GM12872 (cell line): ENCODE results near the gene DRAM1.

Source experiments
- TF ChIP-seq, protein P1 (sequence below): IDR thresholded peaks from 3 replicates; pipeline ENCODE4 v1.5.1; 2011; ENCODE audit warnings: low read depth, mild to moderate bottlenecking, low read length, moderate library complexity; ENCODE audit not compliant: insufficient read depth

Gene DRAM1, protein sequence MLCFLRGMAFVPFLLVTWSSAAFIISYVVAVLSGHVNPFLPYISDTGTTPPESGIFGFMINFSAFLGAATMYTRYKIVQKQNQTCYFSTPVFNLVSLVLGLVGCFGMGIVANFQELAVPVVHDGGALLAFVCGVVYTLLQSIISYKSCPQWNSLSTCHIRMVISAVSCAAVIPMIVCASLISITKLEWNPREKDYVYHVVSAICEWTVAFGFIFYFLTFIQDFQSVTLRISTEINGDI

DNA sequence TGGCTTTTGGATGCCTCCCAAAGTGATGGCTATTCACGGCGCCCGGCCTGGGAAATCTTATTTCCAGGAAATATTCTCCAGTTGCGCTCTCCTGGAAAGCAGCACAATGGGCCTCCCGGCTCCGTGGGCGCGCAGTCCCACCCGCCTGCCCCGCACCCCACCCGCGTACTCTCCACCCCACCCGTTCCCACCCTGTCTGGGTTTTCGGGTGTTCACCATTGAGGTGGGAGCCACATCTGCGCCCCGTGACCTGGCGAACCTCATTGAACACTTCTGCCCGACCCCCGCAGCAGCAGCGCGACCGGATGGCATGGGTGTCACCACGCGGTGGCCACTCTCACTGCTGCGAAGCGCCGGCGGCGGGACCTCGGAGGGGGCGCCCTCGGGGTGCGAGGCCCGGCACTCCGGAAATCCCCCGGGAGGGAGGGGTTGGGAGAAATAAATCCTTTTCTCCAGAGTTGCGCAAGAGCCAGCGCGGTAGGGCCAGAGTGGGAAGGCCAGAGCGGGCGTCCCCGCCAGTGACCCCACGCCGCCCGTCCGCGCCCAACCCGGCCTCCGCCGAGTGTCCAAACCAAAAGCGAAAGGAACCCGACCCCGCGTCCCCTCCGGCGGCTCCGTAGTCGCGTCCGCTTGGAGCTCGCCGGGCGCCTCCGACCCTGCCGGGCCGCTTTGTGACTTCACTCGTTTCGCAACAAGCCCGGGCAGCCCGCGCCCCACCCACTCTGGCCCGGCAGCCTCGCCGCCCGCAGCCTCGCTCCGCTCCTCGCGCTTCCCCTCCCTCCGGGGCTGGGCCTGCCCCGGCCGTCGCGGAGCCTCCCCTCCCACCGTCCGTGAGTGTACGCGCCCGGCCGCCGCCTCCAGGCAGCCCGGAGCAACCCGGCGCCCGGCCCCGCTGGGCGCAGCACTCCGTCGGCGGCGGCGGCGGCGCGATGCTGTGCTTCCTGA, at the start of gene DRAM1:
DRAM1 (plus strand) TSS at position 720 of the 945 bp plus-strand sequence; CDS start at position 930, 210 bp downstream.
- TF ChIP-seq, protein P1, sequence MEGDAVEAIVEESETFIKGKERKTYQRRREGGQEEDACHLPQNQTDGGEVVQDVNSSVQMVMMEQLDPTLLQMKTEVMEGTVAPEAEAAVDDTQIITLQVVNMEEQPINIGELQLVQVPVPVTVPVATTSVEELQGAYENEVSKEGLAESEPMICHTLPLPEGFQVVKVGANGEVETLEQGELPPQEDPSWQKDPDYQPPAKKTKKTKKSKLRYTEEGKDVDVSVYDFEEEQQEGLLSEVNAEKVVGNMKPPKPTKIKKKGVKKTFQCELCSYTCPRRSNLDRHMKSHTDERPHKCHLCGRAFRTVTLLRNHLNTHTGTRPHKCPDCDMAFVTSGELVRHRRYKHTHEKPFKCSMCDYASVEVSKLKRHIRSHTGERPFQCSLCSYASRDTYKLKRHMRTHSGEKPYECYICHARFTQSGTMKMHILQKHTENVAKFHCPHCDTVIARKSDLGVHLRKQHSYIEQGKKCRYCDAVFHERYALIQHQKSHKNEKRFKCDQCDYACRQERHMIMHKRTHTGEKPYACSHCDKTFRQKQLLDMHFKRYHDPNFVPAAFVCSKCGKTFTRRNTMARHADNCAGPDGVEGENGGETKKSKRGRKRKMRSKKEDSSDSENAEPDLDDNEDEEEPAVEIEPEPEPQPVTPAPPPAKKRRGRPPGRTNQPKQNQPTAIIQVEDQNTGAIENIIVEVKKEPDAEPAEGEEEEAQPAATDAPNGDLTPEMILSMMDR: peak; percentile 35; the same call in 1 of the 3 replicates

DNA sequence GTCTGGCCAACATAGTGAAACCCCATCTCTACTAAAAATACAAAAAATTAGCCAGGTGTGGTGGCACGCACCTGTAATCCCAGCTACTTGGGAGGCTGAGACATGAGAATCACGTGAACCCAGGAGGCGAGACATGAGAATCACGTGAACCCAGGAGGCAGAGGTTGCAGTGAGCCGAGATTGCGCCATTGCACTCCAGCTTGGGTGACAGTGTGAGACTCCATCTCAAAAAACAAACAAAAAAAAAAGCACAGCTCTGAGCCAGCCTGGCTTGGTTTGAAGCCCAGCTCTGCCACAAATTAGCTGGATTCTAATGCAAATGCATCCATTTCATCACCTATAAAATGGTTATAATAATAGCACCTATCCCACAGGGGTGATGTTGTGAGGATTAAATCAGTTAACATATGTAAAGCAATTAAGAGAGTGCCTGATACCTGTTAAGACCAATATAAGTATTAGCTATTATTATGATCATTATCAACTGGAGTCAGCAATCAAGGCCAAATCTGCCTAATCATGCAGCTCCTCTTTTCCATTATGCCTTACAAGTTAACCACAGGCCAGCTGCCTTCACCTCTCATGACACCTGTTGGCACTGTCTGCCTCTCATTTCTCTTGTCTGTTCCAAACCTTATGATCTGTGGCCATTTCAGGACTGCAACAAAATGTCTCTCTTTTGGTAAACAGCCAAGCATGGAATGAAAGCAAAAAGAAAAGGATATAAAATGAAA, 48.8 kb upstream of the DRAM1 start:
- TF ChIP-seq, protein P1: no peak

DNA sequence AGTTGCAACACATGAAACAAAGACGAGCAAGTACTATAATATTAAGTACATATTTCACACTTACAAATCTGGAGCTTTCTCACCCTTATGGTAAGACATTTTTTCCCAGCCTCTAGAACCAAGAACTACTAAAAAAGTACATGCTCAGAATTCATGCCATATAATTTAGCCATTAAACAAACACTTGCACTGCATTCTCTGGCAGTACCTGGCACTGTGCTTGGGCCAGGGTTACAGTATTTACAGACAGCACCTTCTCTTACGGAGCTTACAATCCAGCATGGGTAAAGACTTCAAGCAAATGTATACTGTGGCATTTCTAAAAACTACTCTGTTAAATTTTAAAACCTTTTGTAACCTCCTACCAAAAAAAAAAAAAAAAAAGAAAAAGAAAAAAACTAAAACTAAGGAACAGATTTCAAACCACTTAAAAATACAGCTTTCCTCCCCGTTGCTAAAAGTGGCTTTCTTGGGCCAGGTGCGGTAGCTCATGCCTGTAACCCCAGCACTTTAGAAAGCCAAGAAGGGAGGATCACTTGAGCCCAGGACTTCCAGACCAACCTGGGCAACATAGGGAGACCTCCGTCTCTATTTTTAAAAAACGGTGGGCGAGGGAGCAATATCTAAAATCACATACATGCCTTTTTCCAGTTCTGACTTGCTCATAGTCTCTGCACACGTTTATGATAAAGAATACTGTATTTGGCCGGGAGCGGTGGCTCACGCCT, 47.6 kb upstream of the DRAM1 start:
- TF ChIP-seq, protein P1: no peak

DNA sequence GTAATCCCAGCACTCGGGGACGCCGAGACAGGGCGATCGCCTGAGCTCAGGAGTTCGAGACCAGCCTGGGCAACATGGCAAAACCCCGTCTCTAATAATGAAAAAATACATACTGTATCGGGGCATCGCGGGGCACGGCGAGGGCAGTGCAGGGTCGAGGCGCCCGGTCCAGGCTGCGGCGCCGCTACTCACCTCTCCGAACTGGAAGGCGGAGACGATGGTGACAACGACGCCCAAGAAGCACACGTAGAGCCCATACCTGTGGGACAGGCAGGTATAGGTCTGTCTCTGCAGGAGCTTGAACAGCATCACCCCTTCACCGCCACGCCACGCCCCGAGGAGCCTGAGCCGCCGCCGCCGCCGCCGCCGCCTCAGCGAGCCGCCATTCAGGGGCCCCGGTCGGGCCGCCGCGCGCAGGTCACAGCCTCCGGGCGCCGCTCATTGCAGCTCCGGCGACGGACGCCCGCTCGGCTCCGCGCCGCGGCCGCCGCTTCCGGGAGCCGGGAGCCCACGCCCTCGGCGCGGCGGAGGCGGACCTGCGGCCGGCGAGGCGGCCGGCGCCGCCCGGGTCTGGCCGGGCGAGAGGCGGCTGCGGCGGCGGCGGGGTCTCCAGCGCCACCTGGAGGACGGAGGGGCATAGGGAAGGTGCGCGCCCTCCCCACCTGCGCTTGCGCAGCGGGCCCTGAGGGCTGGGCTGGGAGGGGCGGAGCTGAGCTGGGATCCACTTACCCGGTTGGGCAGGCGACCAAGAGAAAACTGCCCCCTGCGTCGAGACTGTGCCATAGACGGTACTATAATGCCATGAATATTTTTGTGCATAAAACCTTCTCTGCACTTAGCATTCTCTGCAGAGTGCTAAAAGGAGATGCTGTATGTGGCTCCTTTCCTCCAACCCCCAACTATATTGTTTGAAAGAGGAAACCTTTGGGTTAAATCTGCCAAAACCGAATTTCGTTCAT, 46.7 kb upstream of the DRAM1 start, which contains the start of gene GNPTAB:
GNPTAB (minus strand) TSS at position 593 of the 959 bp plus-strand sequence; CDS start at position 309, 284 bp downstream.
- TF ChIP-seq, protein P1: peak; percentile 64

DNA sequence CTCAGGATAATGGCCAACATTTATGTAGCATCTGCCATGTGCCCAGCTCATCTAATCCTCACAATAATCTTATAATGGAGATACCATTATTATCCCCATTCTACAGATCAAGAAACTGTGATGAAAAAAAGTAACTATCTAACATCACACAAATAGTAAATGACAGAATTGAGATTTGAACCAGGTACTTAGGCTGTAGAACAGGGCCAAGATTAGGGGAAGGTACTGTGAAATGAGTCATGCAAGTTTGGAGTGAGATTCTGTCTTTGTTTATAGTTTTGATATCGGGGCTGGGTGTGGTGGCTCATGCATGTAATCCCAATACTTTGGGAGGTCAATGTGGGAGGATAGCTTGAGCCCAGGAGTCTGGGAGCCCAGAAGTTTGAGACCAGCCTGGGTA, 45.4 kb upstream of the DRAM1 start:
- TF ChIP-seq, protein P1: no peak

DNA sequence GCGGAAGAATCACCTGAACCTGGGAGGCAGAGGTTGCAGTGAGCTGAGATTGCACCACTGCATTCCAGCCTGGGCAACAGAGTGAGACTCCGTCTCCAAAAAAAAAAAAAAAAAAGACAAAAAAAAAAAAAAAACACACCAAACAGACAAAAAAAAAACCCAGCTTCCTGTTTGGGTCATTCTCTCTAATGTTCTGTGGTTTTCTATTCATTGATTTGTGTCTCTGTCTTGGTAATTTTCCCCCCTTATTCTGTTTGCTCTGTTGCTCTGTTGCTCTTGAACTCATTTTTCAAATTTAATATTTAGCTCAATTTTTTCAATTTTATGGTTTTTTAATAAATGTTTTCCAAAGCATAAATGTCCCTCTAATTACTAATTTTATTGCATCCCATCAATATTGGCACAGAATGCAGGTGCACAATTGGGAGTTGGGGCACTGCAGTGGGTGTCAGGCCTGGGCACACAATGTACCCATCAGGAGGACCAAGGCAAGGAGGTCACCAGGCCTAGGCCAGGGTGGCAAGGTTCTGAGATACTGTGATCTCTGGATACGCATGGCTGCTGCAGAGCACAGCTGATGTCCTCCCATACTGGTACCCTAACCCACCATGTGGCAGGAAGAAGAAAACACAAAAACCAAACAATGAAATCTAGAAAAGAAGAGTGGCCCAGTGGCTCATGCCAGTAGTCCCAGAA, 38.6 kb upstream of the DRAM1 start:
- TF ChIP-seq, protein P1: no peak
